ENCODE data around the gene WAPL. TPM values are rescaled to one million over a fixed set of nuclear protein-coding genes. Genes with fewer than 3 reads are reported as not detected.

The WAPL gene
- total and polyA plus RNA-seq, 2 of the 13 experiments (the other 11 are each of a cell fraction or from before 2014, with no cell fraction given) = 13.2 to 43.5 TPM

- peak; percentile 97 for TF ChIP-seq ZGPAT (CRISPR knock-in tag; IDR thresholded peaks at IDR 0.05)
- TF ChIP-seq ZMAT3 (CRISPR knock-in tag; conservative IDR thresholded peaks at IDR 0.05) = peak; percentile 24; the same call in 1 of the 2 replicates
- TF ChIP-seq ZNF318 (CRISPR knock-in tag; IDR thresholded peaks at IDR 0.05) = no peak
- peak; percentile 54 for TF ChIP-seq POLR2AphosphoS5 (IDR thresholded peaks at IDR 0.05; ENCODE audit: low read depth, low read length)
- TF ChIP-seq ZNF232 (CRISPR knock-in tag; IDR thresholded peaks at IDR 0.05; ENCODE audit: borderline replicate concordance) = peak; percentile 13; the same call in 1 of the 2 replicates
- TF ChIP-seq ZFY (CRISPR knock-in tag; IDR thresholded peaks at IDR 0.05) = peak; percentile 95
- TF ChIP-seq ZNF550 (CRISPR knock-in tag; IDR thresholded peaks at IDR 0.05; ENCODE audit: borderline replicate concordance) = 0 out of 2 replicates have a peak, but pooled peaks have one; percentile 79
- TF ChIP-seq CEBPB (IDR thresholded peaks at IDR 0.05; ENCODE audit: borderline replicate concordance, low read depth, low read length) = no peak
- TF ChIP-seq ETV6 (CRISPR knock-in tag; conservative IDR thresholded peaks at IDR 0.05) = no peak
- no peak for TF ChIP-seq KLF11 (CRISPR knock-in tag; IDR thresholded peaks at IDR 0.05)
- TF ChIP-seq ARHGAP35 (CRISPR knock-in tag; IDR thresholded peaks at IDR 0.05; ENCODE audit: borderline replicate concordance) = peak; percentile 72
- TF ChIP-seq RARG (CRISPR knock-in tag; IDR thresholded peaks at IDR 0.05; ENCODE audit: low read depth) = no peak
- TF ChIP-seq ZNF101 (CRISPR knock-in tag; IDR thresholded peaks at IDR 0.05; ENCODE audit: borderline replicate concordance, low read depth) = 0 out of 2 replicates have a peak, but pooled peaks have one; percentile 52
- no peak for TF ChIP-seq ATF7 (IDR thresholded peaks at IDR 0.05)
- TF ChIP-seq ATF7 (CRISPR knock-in tag; IDR thresholded peaks at IDR 0.05) = 0 out of 2 replicates have a peak, but pooled peaks have one; percentile 6
- TF ChIP-seq ZNF674 (CRISPR knock-in tag; IDR thresholded peaks at IDR 0.05; ENCODE audit: low read depth) = 0 out of 2 replicates have a peak, but pooled peaks have one; percentile 3
- peak; percentile 69 for TF ChIP-seq SKIL (CRISPR knock-in tag; IDR thresholded peaks at IDR 0.05; ENCODE audit: borderline replicate concordance)
These were observed 121.5 kb downstream of the WAPL start (continued) for GRCh38 chr10:86399879-86400704.
